ENCODE measurements around the gene UBE2E1. TPM values are rescaled to one million over a fixed set of nuclear protein-coding genes. Genes with fewer than 3 reads are reported as not detected.

The UBE2E1 gene
- total RNA-seq, 1 donor from 2014 or later = 72.6 TPM

Other genes starting within 250 kb of the UBE2E1 start
- gene NKIRAS1, start 111.0 kb downstream of the UBE2E1 start, total RNA-seq = 4.8 and 5.2 TPM in 2 replicates
- gene RPL15, start 111.2 kb downstream of the UBE2E1 start, total RNA-seq = 1,840 and 1,850 TPM in 2 replicates
- gene NR1D2, start 139.3 kb downstream of the UBE2E1 start, total RNA-seq = 3.0 and 3.1 TPM in 2 replicates